Left kidney (tissue), 2 donors: ENCODE data around the gene SMOC2. TPM values are rescaled to one million over a fixed set of nuclear protein-coding genes. Genes with fewer than 3 reads are reported as not detected.
A peak's percentile ranks its signal among the peaks of the same experiment; 100 is the strongest.
"Not testable (repeated sequence)": the region's sequence is repeated elsewhere in the genome, so short reads cannot be mapped to it uniquely, and the experiment has no call there.

Source experiments
- DNase-seq: peaks from one replicate; pipeline ENCODE4 v3.0.0-alpha.2; 2013
- polyA plus RNA-seq: library from polyadenylated mRNA; unstranded; fragments of 120-200 nt; gene quantifications from one replicate; pipeline ENCODE4 v1.2.1, GENCODE V29; 2013; ENCODE audit not compliant: insufficient read length

Gene SMOC2
- polyA plus RNA-seq, 1 donor: 20.5 TPM

DNA sequence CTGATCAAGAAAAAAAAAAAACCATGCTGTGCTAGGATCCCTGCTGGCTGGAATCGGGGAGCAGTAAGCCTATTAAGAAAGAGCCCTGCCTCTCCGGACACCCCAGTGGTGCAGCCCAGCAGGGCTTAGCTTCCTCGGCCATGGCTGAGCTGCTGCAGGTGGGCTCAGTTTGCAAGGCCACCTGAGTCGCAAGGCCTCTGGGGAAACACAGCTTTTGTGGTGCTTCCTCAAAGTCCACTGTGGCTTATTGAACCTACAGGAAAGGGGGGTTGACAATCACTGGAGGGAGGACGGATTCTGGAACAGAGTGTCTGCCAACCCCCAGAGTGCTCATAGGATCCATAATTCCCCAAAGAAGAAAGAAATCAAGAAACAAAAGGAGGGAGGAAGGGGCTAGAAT is 240.8 kb downstream of the SMOC2 start:
- DNase-seq: no peak

DNA sequence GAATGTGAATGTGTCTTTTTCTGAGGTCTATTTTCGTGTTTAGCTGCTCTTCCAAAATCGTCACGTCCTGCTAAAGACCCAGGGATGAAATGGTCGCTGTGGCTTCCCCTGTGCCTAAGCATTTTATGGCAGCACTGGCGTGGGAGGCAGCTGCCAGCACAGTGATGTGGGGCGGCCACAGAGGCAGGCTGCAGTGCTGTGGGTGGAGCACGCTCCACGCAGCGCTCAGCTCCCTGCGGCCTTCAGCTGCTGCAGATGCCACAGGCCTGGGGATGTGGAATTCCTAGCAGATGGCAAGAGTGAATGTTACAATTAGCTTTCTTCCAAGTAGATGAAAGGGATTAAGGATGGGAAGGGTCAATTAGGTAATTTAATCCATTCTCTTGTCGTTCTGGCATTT is 242.6 kb downstream of the SMOC2 start:
- DNase-seq: no peak

DNA sequence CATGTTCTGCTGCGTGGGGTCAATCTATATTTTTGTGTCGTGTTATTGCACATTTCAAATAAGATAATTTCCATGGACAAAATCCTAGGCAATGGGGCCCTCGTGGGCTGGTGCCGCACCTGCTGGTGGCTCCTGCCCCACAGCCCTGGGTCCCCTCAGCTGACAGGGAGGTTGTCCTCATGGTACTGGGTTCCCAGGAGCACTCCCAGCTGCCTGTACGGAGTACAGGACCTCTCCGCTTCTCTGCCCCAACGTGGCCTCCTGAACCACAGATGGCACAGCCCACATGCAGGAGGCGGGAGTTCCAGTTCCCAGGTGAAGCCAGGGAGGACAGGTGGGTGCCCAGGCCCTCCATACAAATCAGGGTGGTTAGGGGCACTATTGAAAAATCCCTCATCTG is 243.5 kb downstream of the SMOC2 start:
- DNase-seq: no peak

DNA sequence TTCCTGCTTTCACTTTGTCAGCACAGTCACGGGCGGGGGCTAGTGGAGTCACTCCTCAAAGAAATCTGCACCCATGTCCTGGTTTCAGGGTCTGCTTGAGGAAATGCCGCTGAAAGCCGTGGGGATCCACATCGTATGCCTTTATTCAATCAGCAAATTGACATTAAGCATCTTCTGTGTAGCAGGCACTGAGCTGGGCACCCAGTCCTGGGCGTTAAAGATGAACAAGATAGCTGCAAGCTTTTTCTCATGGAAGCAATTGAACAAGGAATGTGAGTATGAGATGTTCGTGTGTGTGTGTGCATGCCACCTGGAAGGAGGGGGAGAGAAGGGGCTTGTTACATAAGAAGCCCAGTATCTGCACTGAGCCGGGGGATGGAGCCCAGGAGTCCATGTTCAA is 243.9 kb downstream of the SMOC2 start:
- no peak for DNase-seq

DNA sequence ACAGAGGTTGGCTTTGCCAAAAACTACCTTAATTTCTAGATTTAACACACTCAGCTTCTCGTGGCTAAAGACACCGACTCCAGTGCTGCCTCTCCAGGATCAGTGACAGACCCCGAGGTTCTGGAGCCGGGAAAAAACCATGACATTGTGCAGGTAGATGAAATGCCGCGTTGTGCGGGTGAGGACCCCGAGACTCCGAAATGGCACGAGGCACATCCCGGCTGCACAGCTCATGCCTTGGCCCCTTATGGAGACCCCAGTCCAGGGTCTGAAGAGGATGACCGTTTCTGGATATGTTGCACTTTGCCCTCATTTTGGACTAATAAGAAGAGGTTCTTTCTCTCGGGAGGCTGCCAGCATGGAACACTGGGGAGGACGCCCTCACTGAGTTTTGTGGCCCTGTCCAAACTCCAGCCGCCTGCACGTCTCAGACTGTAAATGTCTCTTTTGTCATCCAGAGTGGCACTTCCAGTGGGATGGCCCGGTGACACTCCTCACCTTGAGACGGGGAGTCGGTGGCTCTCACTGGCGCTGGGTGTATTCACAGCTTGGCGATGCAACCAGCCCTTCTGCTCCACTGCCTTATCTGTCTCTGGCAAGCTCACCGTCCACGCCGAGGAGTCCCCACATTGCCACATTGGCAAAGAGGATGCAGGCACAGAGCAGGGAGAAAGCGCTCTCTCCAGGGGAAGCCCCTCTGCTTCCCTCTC is 245.2 kb downstream of the SMOC2 start:
- no peak for DNase-seq

DNA sequence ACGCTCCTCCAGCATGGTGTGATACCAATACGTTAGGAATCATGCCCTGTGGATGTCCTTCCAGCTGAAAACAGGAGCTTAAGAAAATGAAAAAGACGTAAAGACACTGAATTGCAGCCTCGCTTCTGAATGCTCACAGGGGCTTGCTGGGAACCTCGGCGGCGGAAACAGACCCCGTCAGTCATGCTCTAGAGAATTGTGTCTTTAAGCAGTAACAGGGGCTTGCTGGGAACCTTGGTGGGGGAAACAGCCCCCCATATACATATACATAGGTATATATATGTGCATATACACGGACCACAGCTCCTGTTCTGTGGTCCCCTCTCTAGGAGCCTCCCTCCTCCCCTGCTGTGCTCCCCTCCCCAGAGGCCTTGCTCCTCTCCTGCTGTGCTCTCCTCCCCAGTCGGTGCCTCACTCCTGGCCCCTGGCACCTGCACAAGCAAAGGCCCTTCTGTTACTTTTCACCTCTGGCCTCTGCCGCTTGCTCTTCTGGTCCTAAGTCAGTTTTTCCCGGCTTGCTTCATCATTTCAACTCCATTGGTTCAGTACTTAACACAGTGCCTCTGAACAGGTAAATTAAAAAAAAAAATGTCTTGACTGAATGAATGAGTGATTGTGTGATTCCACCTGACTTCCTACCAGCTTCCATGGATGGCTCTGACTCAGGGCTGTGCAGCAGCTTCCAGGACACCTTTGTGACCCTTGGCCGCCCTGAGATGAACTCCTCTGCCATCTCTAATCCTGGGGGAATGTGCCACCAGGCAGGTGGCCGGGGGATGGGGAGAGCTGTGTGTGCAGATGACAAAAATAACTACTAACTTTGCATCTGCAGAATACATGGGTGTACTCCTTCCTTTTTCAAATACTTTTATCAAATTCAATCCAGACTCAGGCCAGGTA is 246.1 kb downstream of the SMOC2 start:
- DNase-seq: no peak

DNA sequence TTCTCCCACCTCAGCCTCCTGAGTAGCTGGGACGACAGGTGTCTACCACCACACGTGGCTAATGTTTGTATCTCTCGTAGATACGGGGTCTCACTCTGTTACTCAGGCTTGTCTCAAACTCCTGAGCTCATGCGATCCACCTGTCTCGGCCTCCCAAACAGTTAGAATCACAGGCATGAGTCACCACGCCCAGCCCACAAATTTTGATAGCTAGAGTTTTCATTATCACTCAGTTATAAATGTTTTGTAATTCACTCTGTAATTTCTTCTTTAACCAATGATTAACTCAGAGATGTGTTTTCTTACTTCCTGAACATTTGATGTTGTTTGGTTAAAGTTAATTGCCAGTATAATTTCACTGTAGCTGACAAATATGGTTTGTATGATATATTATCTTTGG is 249.3 kb downstream of the SMOC2 start:
- DNase-seq: no peak

DNA sequence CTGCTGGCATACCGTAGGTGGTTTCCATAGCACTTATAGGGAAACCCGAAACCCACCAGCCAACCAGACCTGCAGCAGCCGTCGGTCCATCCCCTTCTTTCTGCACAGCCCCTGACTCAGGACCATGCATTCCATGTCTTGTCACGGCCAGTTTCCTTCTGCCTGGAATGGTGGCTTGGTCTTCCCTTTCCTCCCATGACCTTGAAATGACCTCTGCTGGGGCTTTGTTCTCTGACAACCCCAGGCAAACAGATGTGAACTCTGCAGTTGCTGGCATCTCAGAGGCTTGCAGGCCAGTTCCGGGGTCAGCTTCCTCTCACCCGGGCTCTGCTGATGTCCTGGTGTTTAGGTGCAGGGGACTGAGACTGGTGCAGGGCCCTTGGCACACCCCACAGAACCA is 250.8 kb downstream of the SMOC2 start:
- no peak for DNase-seq

DNA sequence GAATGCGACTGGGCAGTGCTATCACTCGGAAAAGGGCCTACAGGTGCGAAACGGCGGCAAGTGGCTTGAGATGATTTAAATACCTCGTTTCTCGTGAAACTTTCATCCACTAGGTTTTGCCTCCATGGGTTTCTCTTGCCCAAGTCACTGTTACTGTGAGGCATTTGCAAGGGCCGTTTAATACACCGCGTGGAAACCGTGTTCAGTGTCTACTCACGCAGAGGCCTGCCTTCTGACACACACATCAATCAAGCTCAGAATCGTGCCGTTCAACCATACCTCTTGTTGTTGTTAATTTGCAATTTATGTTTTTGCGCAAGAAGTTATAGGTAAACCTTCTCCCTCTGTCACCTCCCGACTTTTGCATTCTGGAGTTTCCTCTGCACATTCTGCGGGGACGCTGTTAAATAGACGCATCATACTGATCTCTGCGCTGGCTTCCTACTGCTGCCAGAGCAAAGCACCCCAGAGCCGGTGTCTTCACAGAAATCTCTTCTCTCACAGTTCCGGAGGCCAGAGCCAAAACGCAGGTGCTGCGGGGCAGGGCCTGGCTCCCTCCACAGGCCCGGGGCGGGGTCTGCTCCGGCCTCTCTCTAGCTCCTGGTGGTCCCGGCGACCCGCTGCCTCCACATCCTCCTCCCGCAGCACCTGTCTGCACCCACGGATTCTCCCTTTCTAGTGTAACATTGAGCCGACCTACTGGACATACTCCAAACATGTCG is 251.4 kb downstream of the SMOC2 start:
- no peak for DNase-seq

DNA sequence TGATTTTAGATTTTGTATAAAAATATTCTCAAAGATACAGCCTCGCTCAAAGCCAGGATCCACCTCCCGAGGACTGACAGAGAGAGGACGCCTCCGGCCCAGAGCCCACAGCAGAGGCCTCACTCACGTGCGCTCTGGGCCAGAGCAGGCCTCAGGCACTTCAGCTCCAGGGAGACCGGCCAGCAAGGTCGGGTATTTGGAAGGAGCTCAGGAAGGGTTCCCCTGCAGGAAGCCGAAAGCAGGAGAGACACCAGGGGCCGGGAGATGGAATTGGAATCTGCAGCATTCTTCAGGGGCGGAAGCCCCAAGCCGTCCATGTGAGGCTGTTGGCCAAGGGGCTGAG is 251.9 kb downstream of the SMOC2 start:
- not testable (repeated sequence) for DNase-seq

DNA sequence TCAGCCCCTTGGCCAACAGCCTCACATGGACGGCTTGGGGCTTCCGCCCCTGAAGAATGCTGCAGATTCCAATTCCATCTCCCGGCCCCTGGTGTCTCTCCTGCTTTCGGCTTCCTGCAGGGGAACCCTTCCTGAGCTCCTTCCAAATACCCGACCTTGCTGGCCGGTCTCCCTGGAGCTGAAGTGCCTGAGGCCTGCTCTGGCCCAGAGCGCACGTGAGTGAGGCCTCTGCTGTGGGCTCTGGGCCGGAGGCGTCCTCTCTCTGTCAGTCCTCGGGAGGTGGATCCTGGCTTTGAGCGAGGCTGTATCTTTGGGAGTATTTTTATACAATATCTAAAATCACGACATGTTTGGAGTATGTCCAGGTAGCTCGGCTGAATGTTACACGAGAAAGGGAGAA is 253.8 kb downstream of the SMOC2 start:
- DNase-seq: not testable (repeated sequence)

DNA sequence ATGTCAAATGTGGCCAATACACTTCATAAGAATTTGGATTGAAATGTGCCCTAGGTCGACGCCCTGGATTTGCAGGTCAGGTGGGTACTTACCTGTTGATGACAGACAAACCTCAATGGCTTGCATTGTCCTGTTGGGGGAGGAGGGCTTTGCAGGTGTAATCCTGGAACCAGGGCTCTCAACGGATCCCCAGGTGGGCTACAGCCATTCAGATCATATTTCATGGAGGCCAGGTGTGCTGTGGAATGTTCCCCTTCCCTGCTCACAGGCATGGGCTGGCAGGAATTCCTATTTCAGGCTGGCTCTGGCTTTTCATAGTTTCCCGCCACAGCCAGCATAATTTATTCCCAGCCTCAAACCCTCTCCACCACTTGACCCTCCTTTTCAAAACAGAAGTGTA is 254.7 kb downstream of the SMOC2 start:
- DNase-seq: no peak

DNA sequence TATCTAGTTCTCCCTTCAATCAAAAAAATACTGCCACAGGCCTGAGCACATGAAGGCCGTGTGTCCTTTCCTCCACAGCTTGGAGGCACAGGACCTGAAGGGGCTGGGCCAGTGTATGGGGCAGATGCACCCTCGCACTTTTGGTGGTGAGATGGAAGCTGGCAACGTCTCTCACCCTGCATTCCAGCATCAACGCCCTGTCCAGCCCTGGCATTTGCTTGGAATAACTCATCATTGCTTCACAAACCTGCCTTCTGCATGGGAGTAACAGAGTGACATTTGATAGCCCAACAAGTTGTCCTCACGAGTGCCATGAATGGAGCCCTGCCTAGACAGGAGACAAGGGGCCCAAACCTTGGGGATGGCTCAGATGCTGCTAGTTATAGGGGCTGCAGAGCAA is 257.9 kb downstream of the SMOC2 start:
- DNase-seq: no peak

DNA sequence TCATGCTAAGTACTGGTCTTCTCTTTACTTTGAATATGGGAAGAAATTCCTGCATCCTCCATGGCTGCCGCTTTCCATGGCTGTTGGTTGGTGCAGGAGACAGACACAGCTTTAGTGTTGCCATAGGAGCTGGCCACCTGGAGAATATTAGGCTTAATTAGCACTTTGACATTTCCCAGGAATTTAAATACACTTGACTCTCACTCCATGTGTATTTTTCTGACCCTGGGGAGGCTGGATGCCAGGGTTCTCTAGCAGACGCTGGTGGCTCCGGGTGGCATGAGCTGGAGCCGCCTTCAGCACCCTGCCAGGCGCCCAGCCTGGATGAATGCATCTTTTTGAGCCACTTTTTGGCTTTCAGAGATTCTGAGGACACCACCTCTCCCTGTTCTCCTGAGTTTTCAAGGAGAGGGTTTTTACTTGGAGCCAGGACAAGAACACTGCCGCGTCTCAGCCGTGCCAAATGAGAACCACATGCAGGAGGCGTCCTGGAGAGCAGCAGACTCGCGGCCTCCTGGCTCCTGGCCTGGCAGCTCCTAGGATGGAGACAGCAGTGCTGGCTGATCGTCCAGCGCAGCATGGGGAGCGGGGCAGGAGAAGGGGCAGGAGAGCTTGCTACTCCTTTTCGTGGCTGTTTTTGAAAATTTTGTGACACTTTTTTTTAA is 258.8 kb downstream of the SMOC2 start:
- no peak for DNase-seq

DNA sequence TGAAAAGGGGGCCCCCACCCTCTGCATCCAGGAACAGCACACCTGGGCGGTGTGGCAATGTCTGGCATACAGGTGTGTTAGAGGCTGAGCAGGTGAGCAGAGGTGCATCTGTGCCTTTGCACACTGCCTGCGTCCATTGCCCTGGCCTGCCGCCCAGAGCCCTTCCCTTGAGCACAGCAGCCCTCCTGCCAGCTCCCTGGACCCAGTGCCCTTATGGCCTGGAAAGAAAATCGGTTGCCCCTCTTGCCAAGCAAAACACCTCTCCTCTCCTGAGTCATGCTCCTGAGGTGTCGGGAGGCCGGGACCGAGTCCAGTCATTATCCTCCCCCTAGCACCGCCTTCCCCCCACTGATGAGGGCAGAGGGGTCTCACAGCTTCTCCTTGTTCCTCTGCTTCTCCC is 259.9 kb downstream of the SMOC2 start:
- no peak for DNase-seq

DNA sequence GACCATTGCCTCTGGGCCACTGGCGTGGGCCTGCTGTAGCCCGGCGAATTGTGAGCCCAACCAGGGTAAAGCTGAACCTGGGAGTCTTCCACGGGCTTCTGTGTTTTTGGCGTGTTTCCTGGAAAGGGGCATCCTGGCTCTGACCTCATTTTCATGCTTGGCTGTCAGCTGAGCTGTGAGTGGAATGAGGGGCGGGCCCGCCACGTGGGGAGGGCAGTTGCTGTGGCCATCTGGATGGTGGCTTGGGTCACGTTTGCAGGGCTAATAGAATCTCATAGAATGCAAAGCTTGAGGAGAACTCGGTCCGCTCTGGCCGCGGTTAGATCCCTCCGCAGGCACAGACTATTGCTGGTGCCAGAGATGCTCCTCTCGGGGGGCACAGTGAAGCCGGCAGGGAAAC is 263.0 kb downstream of the SMOC2 start:
- peak; percentile 15 for DNase-seq

DNA sequence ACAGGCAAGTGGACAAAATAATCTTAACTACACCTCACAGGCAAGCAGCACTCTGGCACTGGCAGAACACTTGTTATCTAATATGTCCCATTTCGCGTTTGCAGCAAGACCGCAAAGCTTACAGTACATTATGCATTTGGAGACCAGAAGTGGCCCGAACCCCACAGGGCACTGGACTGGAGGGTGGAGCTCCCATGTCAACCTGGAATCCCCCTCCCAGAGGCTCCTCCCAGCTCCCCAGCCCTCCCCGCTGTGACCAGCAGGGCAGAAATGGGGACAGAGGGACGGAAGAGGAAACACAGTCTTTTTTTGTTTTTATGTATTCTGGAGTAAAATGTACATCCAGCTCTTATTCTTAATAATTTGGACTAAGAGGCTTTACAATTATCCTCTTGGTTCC is 263.7 kb downstream of the SMOC2 start:
- no peak for DNase-seq

DNA sequence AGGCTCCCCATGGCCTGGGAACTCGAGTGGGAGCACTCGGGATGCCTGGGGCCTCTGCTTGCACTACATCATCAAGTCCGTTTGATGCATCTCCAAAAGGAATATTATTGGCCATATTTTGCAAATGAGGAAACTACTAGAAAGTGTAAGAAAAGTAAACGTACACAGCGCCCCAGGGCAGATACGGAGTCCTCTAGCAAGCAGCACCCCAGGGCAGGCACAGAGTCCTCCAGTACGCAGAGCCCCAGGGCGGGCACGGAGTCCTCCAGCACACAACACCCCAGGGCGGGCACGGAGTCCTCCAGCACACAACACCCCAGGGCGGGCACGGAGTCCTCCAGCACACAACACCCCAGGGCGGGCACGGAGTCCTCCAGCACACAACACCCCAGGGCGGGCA is 264.3 kb downstream of the SMOC2 start:
- DNase-seq: not testable (repeated sequence)

DNA sequence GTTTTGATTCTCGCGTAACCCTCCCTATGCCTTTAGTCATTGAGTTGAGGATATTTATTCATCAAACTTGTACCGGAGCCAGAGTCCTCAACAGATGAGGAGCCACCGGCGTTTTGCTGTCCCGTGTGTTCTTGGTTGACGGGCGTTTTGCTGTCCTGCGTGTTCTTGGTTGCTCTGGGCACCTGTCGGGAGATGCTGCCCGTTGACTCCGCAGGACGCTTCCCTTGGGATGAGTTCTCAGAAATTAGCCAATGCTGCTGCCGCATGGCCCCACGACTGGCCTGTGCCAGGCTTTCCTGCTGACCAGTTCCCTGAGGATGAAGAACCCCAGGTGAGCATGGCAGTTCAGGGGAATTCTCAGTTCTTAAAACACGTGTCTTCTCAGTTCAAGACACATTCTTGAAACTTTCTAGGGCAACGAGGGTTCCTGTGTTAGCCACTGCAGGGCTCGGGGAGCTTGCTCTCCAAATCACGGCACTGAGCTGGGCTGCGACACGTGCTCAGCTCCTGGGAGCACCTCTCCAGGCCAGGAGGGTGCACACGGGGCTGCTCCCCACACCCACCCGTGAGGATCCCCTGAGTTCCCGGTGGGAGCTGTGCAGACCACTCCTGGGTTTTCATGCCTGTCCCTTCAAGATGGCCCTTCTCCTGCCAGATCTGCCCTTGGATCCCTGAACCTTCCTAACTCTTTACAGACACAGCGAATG is 265.6 kb downstream of the SMOC2 start:
- DNase-seq: no peak

DNA sequence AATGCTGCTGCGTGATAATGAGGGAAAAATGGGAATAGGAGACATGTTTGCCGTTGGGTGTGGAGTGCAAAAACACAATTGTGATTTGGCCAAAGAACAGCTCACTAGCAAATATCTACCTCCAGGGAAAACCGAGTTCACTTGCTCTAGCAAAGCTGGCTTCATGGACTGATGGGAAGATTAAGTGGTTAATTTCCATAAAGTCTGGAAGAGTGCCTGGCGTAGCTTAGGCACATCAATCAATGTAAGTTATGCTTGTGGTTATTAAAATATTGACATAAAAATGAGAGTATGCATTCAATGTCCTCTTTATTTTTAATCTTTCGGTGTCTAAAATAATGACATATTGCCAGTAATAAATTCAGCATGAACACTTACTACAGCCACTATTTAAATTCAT is 267.5 kb downstream of the SMOC2 start:
- DNase-seq: no peak

DNA sequence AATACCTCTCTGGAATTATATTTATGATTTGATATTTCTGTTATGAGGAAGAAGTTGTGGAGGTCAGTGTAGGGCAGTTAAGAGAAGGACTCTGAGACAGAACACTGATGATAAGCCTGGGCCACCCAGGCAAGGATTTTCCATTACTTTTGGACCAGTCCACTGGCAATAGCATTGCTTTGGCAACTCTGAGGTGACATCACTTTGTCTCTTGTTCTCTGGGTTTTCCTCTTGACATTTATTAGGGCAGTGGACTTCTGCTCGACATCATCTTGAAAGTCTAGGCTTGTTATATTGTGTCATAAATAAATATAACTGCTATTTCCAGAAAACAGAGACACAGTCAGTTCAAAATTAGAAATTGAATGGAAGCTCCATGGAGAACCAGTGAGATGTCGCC is 268.0 kb downstream of the SMOC2 start:
- DNase-seq: no peak

DNA sequence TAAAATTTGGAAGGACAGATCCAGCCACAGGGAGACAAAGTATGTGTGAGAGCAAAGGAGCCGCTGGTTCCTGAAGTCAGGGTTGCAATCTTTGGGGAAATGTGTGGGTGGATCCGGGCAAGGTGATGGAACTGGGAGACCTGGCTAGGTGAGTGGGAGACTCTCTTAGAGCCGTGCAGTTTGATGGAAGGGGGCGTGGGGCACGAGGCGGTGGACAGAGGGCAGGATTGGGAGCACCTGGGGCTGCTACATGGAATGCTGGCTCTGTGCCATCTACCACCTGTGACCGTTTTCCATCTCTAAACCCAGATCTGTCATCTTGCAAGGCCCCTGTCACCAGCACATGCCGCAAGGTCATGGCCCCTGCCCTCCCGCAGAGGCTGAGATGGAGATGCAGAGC is 268.4 kb downstream of the SMOC2 start:
- DNase-seq: no peak
